Measurements from ENCODE around the gene PSMG4.

The PSMG4 gene

DNA sequence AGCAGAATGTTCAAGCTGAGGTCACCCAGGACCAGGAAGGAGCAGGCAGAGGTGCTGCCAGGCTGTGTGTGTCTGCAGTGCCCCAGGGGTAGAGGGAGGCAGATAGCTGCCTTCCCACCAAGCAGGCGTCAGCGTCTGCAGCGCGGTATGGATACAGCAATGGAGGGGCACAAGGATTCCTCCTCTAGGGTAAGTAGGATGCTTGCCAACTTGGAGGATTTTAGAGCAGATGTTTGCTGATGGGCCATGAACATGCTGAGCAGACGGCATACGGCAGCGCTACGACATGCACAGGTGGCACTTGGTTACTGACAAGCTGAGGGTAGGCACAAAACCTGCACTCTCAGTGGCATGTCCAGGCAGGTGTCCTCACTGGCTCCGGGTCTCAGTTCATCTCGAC, 48.1 kb downstream of the PSMG4 start:
- Mint-ChIP-seq H3K4me3 (no peak overlapping the region), H3K27ac (no peak overlapping the region), H3K9me3 (no peaks in the 10 kb centered on the region), H3K36me3 (ENCODE audit: low read depth) (no peaks in the 10 kb centered on the region), H3K27me3 (peaks cover 6% of the 10 kb centered on the region), H3K4me1 (ENCODE audit: low read depth) (no peaks in the 10 kb centered on the region)
- no peak for DNase-seq

DNA sequence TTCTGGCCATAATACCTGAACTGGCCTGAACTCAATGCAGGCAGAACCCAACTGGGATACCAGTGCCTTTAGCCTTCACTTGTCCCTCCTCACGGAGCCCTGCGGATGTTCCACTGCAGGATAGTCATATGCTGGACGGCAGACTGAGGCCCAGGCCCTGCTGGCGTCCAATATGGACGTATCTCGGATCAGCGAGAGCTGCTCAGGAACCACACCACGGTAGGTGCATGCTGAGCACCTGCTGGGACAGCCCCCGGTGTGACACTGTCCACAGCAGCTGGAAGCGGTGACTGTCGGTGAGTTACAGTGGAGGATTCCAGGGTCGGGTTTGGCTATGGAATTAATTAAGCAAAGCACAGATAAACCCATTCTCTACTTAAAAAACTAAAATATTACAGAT, 48.7 kb downstream of the PSMG4 start:
- no peak for DNase-seq
- H3K36me3 Mint-ChIP-seq (ENCODE audit: low read depth) = no peaks in the 10 kb centered on the region
- H3K4me3 Mint-ChIP-seq = no peak overlapping the region
- H3K27ac Mint-ChIP-seq = no peak overlapping the region
- H3K9me3 Mint-ChIP-seq = no peaks in the 10 kb centered on the region
- peaks cover 6% of the 10 kb centered on the region for H3K27me3 Mint-ChIP-seq
- H3K4me1 Mint-ChIP-seq (ENCODE audit: low read depth) = no peaks in the 10 kb centered on the region

DNA sequence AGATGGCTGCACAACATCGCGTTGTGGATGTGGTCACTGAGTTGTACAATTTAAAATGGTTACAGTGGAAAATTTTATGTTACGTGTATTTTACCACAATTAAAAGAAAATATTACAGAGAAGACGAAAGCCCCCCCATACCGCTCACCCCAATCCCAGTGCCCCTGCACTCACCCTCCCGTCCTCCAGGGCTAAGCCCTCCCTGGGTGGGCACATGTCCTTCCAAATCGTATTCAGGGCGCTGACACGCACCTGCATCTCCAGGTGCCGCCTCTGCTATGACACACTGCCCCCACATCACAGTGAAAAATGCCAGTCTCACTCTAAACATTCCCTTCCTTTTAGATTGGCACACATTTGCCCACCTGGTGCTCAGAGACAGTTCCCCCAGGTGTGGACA, 49.4 kb downstream of the PSMG4 start:
- Mint-ChIP-seq H3K4me3 (no peak overlapping the region), H3K36me3 (ENCODE audit: low read depth) (no peaks in the 10 kb centered on the region), H3K4me1 (ENCODE audit: low read depth) (no peaks in the 10 kb centered on the region), H3K9me3 (no peaks in the 10 kb centered on the region), H3K27ac (no peak overlapping the region), H3K27me3 (peaks cover 3% of the 10 kb centered on the region)
- DNase-seq = no peak

DNA sequence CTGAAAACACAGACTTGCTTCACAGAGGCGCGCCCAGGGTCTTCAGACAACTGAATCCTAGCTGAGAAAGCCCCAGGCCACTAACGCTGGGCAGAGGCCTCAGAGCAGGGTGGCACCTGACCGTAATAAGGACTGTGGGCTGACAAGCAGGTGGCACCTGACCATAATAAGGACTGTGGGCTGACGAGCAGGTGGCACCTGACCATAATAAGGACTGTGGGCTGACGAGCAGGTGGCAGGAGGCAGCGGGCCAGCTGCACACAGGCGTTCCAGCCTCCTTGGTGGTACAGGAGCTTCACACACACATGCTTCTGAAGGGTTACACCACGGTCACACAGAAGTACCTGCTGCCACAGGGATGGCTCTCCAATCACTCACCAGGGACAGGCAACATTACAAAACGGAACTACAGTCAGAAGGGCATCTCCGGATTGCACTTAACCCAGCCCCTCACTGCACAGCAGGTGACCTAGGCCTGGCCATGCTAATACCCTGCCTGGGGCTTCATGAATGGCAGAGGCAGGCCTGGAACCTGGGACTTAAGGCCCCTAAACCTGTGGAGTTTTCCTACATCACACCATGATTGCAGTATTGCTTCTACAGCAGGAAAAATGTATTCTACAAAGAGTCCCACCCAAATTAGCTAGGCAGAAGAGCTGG, 50.8 kb downstream of the PSMG4 start:
- Mint-ChIP-seq H3K4me1 (ENCODE audit: low read depth) (no peaks in the 10 kb centered on the region), H3K36me3 (ENCODE audit: low read depth) (no peaks in the 10 kb centered on the region), H3K9me3 (no peaks in the 10 kb centered on the region), H3K27ac (no peak overlapping the region), H3K27me3 (peaks cover 3% of the 10 kb centered on the region), H3K4me3 (no peak overlapping the region)
- DNase-seq = no peak

DNA sequence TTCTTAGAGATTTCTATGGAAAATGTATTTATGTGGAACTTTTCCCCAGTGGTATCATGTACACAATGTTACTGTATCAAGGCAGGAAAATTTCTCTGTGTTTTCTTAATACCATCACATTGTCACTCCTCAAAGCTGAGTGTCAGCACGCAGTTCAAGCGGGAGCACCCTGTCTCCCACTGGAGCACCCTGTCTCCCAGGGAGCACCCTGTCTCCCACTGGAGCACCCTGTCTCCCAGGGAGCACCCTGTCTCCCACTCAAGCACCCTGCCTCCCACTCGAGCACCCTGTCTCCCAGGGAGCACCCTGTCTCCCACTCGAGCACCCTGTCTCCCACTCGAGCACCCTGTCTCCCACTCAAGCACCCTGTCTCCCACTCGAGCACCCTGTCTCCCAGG, 51.3 kb downstream of the PSMG4 start:
- H3K9me3 Mint-ChIP-seq = no peaks in the 10 kb centered on the region
- H3K36me3 Mint-ChIP-seq (ENCODE audit: low read depth) = no peaks in the 10 kb centered on the region
- no peak overlapping the region for H3K4me3 Mint-ChIP-seq
- H3K27me3 Mint-ChIP-seq = peaks cover 3% of the 10 kb centered on the region
- no peaks in the 10 kb centered on the region for H3K4me1 Mint-ChIP-seq (ENCODE audit: low read depth)
- DNase-seq = no peak
- H3K27ac Mint-ChIP-seq = no peak overlapping the region

DNA sequence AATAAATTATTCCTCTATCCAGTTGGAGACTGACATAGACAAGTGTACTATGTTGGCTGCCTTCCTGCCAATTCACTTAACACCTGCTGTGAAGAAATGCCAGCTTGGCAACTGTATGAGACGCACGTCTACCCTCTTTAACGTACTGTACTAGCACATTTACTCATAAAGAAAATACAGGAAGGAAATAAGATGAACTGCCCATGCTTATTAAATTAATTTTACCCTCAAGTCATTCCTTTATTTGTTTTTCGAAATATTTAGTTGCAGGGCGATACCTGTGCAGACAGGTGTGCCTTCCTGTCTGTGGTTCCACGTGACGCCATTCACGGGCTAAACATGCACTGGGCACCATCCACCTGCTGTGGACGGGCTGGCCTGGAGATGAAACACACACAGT, 52.0 kb downstream of the PSMG4 start:
- H3K36me3 Mint-ChIP-seq (ENCODE audit: low read depth) = no peaks in the 10 kb centered on the region
- H3K4me1 Mint-ChIP-seq (ENCODE audit: low read depth) = no peaks in the 10 kb centered on the region
- H3K27ac Mint-ChIP-seq = no peak overlapping the region
- H3K27me3 Mint-ChIP-seq = no peaks in the 10 kb centered on the region
- no peak overlapping the region for H3K4me3 Mint-ChIP-seq
- no peaks in the 10 kb centered on the region for H3K9me3 Mint-ChIP-seq
- no peak for DNase-seq

DNA sequence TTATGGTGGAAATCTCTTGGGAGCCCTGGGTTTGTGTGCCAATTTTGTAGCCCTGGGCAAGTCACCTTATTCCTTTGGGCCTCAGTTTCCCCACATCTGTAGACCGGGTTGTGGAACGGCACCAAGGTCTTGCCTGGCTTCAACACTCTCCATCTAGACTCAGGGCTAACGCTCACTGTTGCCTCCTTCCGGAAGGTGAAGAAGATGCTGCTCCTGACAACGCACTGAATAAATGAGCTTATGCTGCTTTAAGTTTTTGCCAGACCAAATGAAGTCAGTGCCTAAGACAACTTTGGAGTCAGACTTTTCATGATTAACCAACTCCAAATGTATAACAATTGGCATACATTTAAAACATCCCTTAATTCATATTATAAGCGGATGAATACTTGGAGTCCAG, 53.1 kb downstream of the PSMG4 start:
- H3K9me3 Mint-ChIP-seq = no peaks in the 10 kb centered on the region
- peaks cover 2% of the 10 kb centered on the region for H3K27me3 Mint-ChIP-seq
- H3K27ac Mint-ChIP-seq = no peak overlapping the region
- no peaks in the 10 kb centered on the region for H3K36me3 Mint-ChIP-seq (ENCODE audit: low read depth)
- DNase-seq = no peak
- no peak overlapping the region for H3K4me3 Mint-ChIP-seq
- no peaks in the 10 kb centered on the region for H3K4me1 Mint-ChIP-seq (ENCODE audit: low read depth)

DNA sequence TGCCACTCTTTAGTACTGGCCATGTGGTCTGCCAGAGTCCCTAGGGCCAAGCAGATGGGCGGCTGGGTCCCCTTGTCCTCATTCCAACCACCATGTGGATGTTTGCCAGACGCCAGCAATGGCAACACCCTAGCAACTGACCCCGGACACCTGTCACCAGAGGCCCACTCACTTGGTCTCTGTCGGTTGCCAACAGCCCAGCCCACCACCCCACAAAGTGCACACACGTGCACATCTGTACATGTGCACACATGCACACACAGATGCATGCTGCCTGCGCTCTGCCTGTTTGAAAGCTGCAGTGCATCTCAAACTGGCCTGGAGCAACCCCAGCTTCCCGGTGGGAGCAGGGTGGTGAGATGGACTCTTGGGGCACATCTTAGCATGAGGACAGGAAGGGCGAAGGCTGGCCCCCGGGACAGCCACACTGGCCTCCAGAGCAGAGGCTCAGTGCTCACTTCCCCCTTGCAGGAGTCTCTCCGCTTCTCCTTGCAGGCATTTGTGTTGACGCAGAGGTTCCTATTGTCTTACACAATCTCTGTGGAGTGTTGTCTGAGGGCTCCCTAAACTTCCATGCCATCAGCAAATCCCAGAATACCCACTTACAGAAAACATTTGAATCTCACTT, 54.0 kb downstream of the PSMG4 start:
- Mint-ChIP-seq H3K9me3 (no peaks in the 10 kb centered on the region), H3K27ac (no peak overlapping the region), H3K27me3 (peaks cover 9% of the 10 kb centered on the region), H3K4me1 (ENCODE audit: low read depth) (peaks cover 3% of the 10 kb centered on the region), H3K4me3 (no peak overlapping the region), H3K36me3 (ENCODE audit: low read depth) (no peaks in the 10 kb centered on the region)
- DNase-seq = no peak

DNA sequence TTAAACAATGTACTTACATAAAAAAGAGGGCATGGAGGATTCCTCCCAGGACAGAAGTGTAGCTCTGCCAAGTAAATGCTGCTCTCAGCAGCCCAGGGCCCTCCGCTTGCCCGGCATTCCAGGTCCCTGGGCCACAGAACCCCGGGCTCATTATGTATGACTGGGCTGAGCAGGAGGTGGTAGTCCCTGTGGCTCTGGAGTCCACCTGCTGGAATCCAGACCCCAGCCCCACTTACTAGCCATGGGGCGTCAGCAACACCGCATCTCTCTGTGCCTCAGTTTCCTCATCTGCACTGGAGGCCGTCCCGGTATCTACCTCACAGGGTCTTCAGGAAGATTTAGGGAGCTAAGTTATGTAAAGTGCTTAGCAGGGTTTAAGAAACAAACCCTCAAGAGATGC, 55.4 kb downstream of the PSMG4 start:
- Mint-ChIP-seq H3K9me3 (no peaks in the 10 kb centered on the region), H3K36me3 (ENCODE audit: low read depth) (no peaks in the 10 kb centered on the region), H3K27me3 (peaks cover 12% of the 10 kb centered on the region), H3K4me3 (no peak overlapping the region), H3K27ac (no peak overlapping the region), H3K4me1 (ENCODE audit: low read depth) (peaks cover 17% of the 10 kb centered on the region)
- DNase-seq = no peak

DNA sequence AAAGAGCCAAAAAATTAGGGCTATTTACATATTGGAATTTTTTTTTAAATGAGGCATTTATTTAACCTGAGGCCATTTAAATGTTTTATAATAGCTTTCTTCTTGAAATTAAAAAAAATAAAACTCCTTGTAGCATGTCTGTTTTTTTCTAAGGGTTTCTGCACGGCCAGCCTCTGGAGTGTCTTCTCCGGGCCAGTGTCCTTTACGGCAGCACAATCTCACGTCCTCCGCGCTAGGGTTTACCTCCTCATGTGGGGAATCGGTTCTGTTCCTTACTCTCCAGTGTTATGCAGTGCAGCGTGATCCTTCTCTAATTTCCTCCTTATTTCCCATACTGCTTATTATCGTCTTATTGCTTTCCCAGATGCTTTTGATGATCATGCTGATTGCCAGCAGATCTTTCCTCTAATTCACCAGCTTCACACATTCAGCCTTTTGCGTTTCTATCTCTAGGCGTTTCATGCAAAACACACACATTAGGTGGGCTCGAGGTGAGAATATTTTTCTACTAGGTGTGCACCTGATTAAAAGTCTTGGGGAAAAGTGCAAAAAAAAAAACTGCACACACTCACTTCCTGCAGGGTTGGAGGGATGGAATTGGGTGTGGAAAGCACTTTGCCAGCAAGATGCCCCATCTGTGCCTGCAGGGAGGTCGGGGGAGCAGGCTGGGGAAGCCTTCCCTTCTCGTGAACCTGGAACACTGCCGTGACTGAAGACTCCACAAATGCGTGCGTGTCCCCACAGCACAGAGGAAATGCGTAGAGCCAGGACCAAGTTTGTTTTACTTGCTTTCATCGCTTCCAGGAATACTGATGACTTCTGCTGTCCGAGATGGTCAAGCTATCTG, 56.1 kb downstream of the PSMG4 start:
- Mint-ChIP-seq H3K4me3 (no peak overlapping the region), H3K27ac (no peak overlapping the region), H3K9me3 (no peaks in the 10 kb centered on the region), H3K27me3 (peaks cover 12% of the 10 kb centered on the region), H3K4me1 (ENCODE audit: low read depth) (peaks cover 19% of the 10 kb centered on the region), H3K36me3 (ENCODE audit: low read depth) (no peaks in the 10 kb centered on the region)
- DNase-seq = no peak

DNA sequence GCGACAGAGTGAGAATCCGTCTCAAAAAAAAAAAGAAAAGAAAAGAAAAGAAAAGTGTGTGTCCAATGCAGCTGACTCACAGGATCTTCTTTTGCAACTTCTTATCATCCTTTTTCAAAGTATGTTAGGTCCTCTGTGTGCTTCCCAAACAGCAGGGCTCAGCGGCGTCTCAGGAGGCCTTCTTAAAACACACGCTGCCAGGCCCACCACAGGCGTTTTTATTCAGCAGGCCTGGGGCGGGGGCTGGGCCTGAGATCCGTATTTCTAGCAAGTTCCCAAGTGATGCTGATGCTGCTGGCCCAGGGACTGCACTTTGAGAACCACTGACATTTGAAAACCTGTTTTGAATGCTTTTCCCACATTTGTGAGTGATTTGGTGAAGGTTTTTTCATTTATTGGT, 57.1 kb downstream of the PSMG4 start:
- Mint-ChIP-seq H3K36me3 (ENCODE audit: low read depth) (no peaks in the 10 kb centered on the region), H3K9me3 (no peaks in the 10 kb centered on the region), H3K27ac (no peak overlapping the region), H3K27me3 (peaks cover 12% of the 10 kb centered on the region), H3K4me3 (no peak overlapping the region), H3K4me1 (ENCODE audit: low read depth) (peaks cover 19% of the 10 kb centered on the region)
- DNase-seq = no peak

DNA sequence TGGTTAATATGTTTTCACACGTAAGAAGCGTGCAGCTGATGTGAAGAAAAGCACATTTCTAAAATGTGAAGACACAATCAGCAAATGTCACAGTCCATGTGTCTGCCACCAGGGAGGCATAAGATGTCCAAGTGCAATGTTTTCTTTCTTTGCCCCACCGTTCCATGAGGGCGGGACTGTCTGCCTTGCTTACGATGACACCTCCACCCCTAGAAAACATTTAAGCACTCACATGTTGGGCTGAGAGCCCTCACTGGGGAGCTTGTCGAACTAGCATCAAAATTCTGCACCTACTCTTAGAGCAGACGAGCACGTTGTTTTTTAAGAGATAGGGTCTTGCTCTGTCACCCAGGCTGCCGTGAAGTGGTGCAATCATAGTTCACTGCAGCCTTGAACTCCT, 57.6 kb downstream of the PSMG4 start:
- no peak for DNase-seq
- peaks cover 19% of the 10 kb centered on the region for H3K4me1 Mint-ChIP-seq (ENCODE audit: low read depth)
- H3K27ac Mint-ChIP-seq = no peak overlapping the region
- H3K9me3 Mint-ChIP-seq = no peaks in the 10 kb centered on the region
- no peak overlapping the region for H3K4me3 Mint-ChIP-seq
- H3K27me3 Mint-ChIP-seq = peaks cover 12% of the 10 kb centered on the region
- H3K36me3 Mint-ChIP-seq (ENCODE audit: low read depth) = no peaks in the 10 kb centered on the region

DNA sequence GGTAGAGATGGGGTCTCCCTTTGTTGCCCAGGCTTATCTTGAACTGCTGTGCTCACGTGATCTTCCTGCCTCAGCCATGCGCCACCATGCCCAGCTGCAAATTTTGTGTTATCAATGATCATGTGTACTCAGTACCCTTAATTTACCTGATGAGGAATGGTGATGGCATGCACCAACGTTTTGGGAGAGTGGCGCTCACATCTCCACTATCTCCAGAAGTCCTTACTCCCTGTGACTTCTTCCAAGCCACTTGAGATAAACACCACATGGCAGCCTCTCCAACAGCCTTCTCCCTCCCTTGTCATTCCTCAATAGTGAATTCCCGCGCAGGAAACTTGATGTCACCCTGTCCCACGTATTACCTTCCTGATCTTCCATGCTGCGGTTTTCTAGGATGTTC, 58.1 kb downstream of the PSMG4 start:
- no peaks in the 10 kb centered on the region for H3K36me3 Mint-ChIP-seq (ENCODE audit: low read depth)
- peaks cover 19% of the 10 kb centered on the region for H3K4me1 Mint-ChIP-seq (ENCODE audit: low read depth)
- H3K9me3 Mint-ChIP-seq = no peaks in the 10 kb centered on the region
- no peak overlapping the region for H3K27ac Mint-ChIP-seq
- H3K27me3 Mint-ChIP-seq = peaks cover 12% of the 10 kb centered on the region
- no peak overlapping the region for H3K4me3 Mint-ChIP-seq
- no peak for DNase-seq

Measured in activated T-cell treated with anti-CD3 and anti-CD28 coated beads, Interleukin-2, amount 50 U/mL, for 24 hours (primary cell).